Astrocyte (in vitro differentiated cells and primary cell): ENCODE results near the gene ACVR2B.

Experiments
- EZH2 ChIP-seq: IDR thresholded peaks from 2 replicates; pipeline ENCODE4 v1.6.1; 2012; ENCODE audit warnings: mild to moderate bottlenecking, low read length, inconsistent platforms; ENCODE audit not compliant: insufficient read depth
- TF ChIP-seq, protein P1 (sequence below): IDR thresholded peaks from 2 replicates; pipeline ENCODE4 v1.5.1; 2011; ENCODE audit warnings: low read depth, mild to moderate bottlenecking, inconsistent platforms, low read length, moderate library complexity; ENCODE audit not compliant: insufficient read depth

DNA sequence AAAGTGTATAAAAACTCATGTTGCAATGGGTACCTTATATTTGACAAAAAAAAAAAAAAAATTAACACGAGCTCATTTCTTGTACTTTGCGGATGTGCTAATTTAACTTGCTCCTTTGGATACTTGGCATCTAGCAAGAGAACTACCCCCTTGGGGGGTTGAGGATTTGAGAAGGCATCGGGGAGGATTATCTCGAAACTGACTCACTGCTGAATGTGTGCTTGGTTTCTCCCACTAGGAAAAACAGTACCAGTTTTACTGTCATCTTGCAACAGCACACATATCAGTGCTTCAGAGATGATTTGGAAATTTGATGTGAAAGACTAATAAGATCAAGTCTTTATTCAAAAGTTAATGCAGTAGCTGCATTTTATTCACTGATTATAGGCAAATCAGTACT lies 43.3 kb downstream of the ACVR2B start:
- TF ChIP-seq, protein P1, sequence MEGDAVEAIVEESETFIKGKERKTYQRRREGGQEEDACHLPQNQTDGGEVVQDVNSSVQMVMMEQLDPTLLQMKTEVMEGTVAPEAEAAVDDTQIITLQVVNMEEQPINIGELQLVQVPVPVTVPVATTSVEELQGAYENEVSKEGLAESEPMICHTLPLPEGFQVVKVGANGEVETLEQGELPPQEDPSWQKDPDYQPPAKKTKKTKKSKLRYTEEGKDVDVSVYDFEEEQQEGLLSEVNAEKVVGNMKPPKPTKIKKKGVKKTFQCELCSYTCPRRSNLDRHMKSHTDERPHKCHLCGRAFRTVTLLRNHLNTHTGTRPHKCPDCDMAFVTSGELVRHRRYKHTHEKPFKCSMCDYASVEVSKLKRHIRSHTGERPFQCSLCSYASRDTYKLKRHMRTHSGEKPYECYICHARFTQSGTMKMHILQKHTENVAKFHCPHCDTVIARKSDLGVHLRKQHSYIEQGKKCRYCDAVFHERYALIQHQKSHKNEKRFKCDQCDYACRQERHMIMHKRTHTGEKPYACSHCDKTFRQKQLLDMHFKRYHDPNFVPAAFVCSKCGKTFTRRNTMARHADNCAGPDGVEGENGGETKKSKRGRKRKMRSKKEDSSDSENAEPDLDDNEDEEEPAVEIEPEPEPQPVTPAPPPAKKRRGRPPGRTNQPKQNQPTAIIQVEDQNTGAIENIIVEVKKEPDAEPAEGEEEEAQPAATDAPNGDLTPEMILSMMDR, result no peak
- no peak for TF ChIP-seq EZH2
